Measurements from ENCODE around the gene CDY1B.
"Not testable (repeated sequence)": the region's sequence is repeated elsewhere in the genome, so short reads cannot be mapped to it uniquely, and the experiment has no call there.

Gene CDY1B

GRCh38 chrY:24047919-24048318, at the start of gene CDY1B:
Gene CDY1B, minus strand, starts transcription at chrY:24048019. Its CDS starts 331 bp downstream, at chrY:24047688.
- DNase-seq = not testable (repeated sequence)

DNA sequence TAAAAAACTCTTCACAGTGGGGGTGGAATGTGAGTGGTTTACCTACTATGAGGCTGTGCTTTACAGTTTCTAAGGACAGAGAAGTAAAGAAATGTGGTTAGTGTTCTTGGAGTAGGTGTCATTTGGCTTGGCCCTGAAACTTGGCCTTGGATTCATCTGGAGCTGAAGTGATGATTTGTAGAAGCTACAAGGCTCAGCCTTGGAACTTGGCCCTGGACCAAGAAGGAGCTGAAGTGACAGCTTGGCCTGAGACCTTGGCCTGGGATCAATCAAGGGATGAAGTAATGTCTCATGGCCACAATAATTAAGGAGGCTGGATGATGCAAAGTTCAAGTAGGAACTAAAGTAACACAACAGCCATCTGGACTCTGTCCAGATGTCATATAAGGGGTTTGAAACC, 1.7 kb upstream of the CDY1B start:
- not testable (repeated sequence) for DNase-seq

GRCh38 chrY:24043209-24043608, 4.6 kb downstream of the CDY1B start:
- DNase-seq = not testable (repeated sequence)

GRCh38 chrY:24039008-24039718, 8.7 kb downstream of the CDY1B start:
- DNase-seq = not testable (repeated sequence)

GRCh38 chrY:24026212-24027103, 21.4 kb downstream of the CDY1B start:
- DNase-seq = not testable (repeated sequence)
